Endothelial cell of umbilical vein (primary cell): ENCODE results near the gene ACOX1. TPM values are rescaled to one million over a fixed set of nuclear protein-coding genes. Genes with fewer than 3 reads are reported as not detected.

Experiments
- BruUV-seq: library from RNA; stranded (reverse); fragments of 400-500 nt; replicated peaks from 2 replicates; lab custom pipeline; 2021; lab: Mats Ljungman, UMichigan
- CTCF ChIA-PET: fragments of 300-600, 350-600 bp; sonication (Branson Sonifier 250); formaldehyde crosslinking; loops from one replicate; lab custom pipeline; 2021; ENCODE audit warnings: antibody characterized with exemption, inconsistent platforms; lab: Charles Lee
- POLR2A ChIA-PET: fragments of 300-600, 350-600 bp; sonication (Branson Sonifier 250); formaldehyde crosslinking; loops from one replicate; lab custom pipeline; 2021; ENCODE audit warnings: antibody characterized with exemption, inconsistent platforms; lab: Charles Lee
- DNase-seq: peaks from one replicate; pipeline ENCODE4 v3.0.0-alpha.2; 2011; ENCODE audit warnings: low read depth, low spot score
- FAIRE-seq: peaks from 2 replicates; lab custom pipeline; 2011; peaks lifted over from hg19 to GRCh38; lab: Jason Lieb, UNC
- H2AFZ ChIP-seq: 2 replicates; pipeline ENCODE4 v1.6.0; 2012; ENCODE audit warnings: low read depth, low read length, control low read depth, inconsistent platforms
- H3K27ac ChIP-seq: 2 replicates; pipeline ENCODE4 v1.5.1; 2011; ENCODE audit warnings: low read depth, mild to moderate bottlenecking, control low read depth, low read length, moderate library complexity; ENCODE audit not compliant: insufficient read depth
- H3K27me3 ChIP-seq, 2 experiments: 2 replicates each; pipeline versions ENCODE4 v1.6.0 to v1.6.1; 2011; ENCODE audit warnings: low read length in 2 of 2, mixed read lengths in 1 of 2; ENCODE audit not compliant: control insufficient read depth in 2 of 2, insufficient read depth in 2 of 2
- H3K36me3 ChIP-seq, 2 experiments: 2 replicates in 1 of 2; 3 replicates in 1 of 2; pipeline ENCODE4 v1.5.1; 2011; ENCODE audit warnings: low read length in 2 of 2, mild to moderate bottlenecking in 1 of 2, moderate library complexity in 1 of 2; ENCODE audit not compliant: control insufficient read depth in 2 of 2, insufficient read depth in 2 of 2; ENCODE audit errors: extremely low read depth in 1 of 2
- H3K4me1 ChIP-seq: 3 replicates; pipeline ENCODE4 v1.5.1; 2011; ENCODE audit warnings: mild to moderate bottlenecking, low read length; ENCODE audit not compliant: control insufficient read depth, insufficient read depth; ENCODE audit errors: extremely low read depth
- H3K4me2 ChIP-seq: 2 replicates; pipeline ENCODE4 v1.6.1; 2011; ENCODE audit warnings: low read length, control low read depth, mixed read lengths; ENCODE audit not compliant: insufficient read depth
- H3K4me3 ChIP-seq, 3 experiments: fragments of 200-600 bp in 1 of 3; sonication (generic), shearing (Covaris generic) in 1 of 3; replicated peaks in 1 of 3; 2 replicates each; pipeline ENCODE4 v1.5.1; 2011 to 2016; ENCODE audit warnings: control low read depth in 3 of 3, low read length in 3 of 3, mild to moderate bottlenecking in 2 of 3, inconsistent platforms in 1 of 3, low read depth in 1 of 3, moderate library complexity in 1 of 3; ENCODE audit not compliant: insufficient read depth in 1 of 3
- H3K79me2 ChIP-seq: 2 replicates; pipeline ENCODE4 v1.6.0; 2012; ENCODE audit warnings: low read length, inconsistent platforms; ENCODE audit not compliant: control insufficient read depth, insufficient read depth
- H3K9ac ChIP-seq: replicated peaks from 2 replicates; pipeline ENCODE3; 2011; ENCODE audit warnings: low read length, control low read depth; ENCODE audit not compliant: insufficient read depth; ENCODE audit errors: extremely low read depth
- H3K9me1 ChIP-seq: replicated peaks from 3 replicates; pipeline ENCODE4 v1.6.0; 2011; ENCODE audit warnings: mild to moderate bottlenecking, low read length; ENCODE audit not compliant: control insufficient read depth, insufficient read depth; ENCODE audit errors: extremely low read depth
- H3K9me3 ChIP-seq: replicated peaks from 2 replicates; pipeline ENCODE4 v1.5.1; 2012; ENCODE audit warnings: low read length, inconsistent platforms; ENCODE audit not compliant: control insufficient read depth, insufficient read depth
- H4K20me1 ChIP-seq: replicated peaks from 2 replicates; pipeline ENCODE3; 2011; ENCODE audit warnings: mild to moderate bottlenecking, low read length; ENCODE audit not compliant: control insufficient read depth, insufficient read depth; ENCODE audit errors: extremely low read depth
- EZH2 ChIP-seq: IDR thresholded peaks from 2 replicates; pipeline ENCODE4 v1.6.1; 2012; ENCODE audit warnings: borderline replicate concordance, low read depth, mild to moderate bottlenecking, moderate library complexity, low read length, inconsistent platforms; ENCODE audit not compliant: severe bottlenecking
- FOS ChIP-seq: IDR thresholded peaks from 2 replicates; pipeline ENCODE4 v1.6.1; 2011; ENCODE audit warnings: mild to moderate bottlenecking, low read length, moderate library complexity, borderline replicate concordance; ENCODE audit not compliant: insufficient read depth
- GATA2 ChIP-seq: IDR thresholded peaks from 2 replicates; pipeline ENCODE4 v1.7.0; 2011; ENCODE audit warnings: low read depth, mild to moderate bottlenecking, moderate library complexity, mixed read lengths, low read length; ENCODE audit not compliant: insufficient read length, insufficient read depth
- JUN ChIP-seq: IDR thresholded peaks from 2 replicates; pipeline ENCODE4 v1.6.1; 2011; ENCODE audit warnings: borderline replicate concordance, low read depth; ENCODE audit not compliant: insufficient read length, insufficient read depth
- MYC ChIP-seq: IDR thresholded peaks from one replicate; pipeline ENCODE4 v1.6.1; 2011; ENCODE audit warnings: mild to moderate bottlenecking, low read depth, low read length
- POLR2A ChIP-seq: IDR thresholded peaks from 2 replicates; pipeline ENCODE4 v1.6.1; 2012; ENCODE audit warnings: low read depth, mild to moderate bottlenecking, control low read depth, low read length
- POLR2AphosphoS5 ChIP-seq: IDR thresholded peaks from 2 replicates; pipeline ENCODE4 v1.6.1; 2012; ENCODE audit warnings: low read depth, mild to moderate bottlenecking, control low read depth, low read length, moderate library complexity; ENCODE audit not compliant: insufficient read depth
- dilution Hi-C: fragments of 300-500 bp; cut with MboI; formaldehyde crosslinking; loops from one replicate; pipeline ENCODE4 v1.15.0; 2019; ENCODE audit warnings: low sequenced_read_pairs; ENCODE audit not compliant: extremely low pct_ligation_motif_present
- intact Hi-C: fragments of 100-400 bp; cut with micrococcal nuclease; formaldehyde crosslinking; loops from one replicate; pipeline ENCODE4 v1.10.0; 2022
- polyA plus RNA-seq, 4 experiments: library from polyadenylated mRNA; depleted of rRNA in 3 of 4; stranded (reverse) in 3 of 4; unstranded in 1 of 4; fragments of >200 nt; gene quantifications; 2 replicates each; pipeline versions ENCODE4 v1.2.1 to v1.2.3, GENCODE V29; 2011 to 2012; ENCODE audit warnings: missing spikeins in 1 of 4
- total RNA-seq: library from RNA; stranded (reverse); gene quantifications from 2 replicates; pipeline ENCODE4 v1.2.3, GENCODE V29; 2021
- TF ChIP-seq, protein P1 (sequence below): IDR thresholded peaks from 2 replicates; pipeline ENCODE4 v1.6.1; 2011; ENCODE audit not compliant: insufficient read depth, insufficient read length
- TF ChIP-seq, protein P2 (sequence below), 2 donors: IDR thresholded peaks; 1 replicate in 1 of 2; 2 replicates in 1 of 2; pipeline ENCODE4 v1.5.1; 2011; ENCODE audit warnings: low read length in 2 of 2, mild to moderate bottlenecking in 2 of 2, moderate library complexity in 2 of 2, control low read depth in 1 of 2, inconsistent platforms in 1 of 2, low read depth in 1 of 2; ENCODE audit not compliant: insufficient read depth in 1 of 2; ENCODE audit errors: extremely low read depth in 1 of 2

The ACOX1 gene
- total and polyA plus RNA-seq, 2 donors (not counting 3 experiments of a cell fraction or from before 2014, with no cell fraction given): 17.9 to 45.1 TPM

DNA sequence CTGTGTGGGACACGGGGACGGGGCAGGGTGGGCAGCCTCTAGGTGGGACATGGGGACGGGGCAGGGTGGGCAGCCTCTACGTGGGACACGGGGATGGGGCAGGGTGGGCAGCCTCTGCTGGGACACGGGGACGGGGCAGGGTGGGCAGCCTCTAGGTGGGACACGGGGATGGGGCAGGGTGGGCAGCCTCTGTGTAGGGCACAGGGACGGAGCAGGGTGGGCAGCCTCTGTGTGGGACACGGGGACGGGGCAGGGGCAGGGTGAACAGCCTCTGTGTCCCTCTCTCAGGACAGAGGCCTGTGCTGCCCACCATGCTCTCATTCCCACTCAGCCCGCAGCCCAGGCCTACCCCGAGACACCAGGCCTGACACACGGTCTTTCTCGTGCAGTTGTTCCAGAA is 57.4 kb downstream of the ACOX1 start:
- dilution Hi-C loops (no loop called here), intact Hi-C loops (no loop called here)
- H3K9me3 ChIP-seq: no peaks in the 10 kb centered on the region
- POLR2A ChIA-PET: no interaction called here
- H3K79me2 ChIP-seq: no peaks in the 10 kb centered on the region
- FAIRE-seq (no peak), DNase-seq (no peak)
- no peaks in the 10 kb centered on the region for H4K20me1 ChIP-seq
- no peaks in the 10 kb centered on the region for H3K27me3 ChIP-seq
- H3K27ac ChIP-seq: no peak overlapping the region
- H2AFZ ChIP-seq: no peak overlapping the region
- no peak overlapping the region for H3K9ac ChIP-seq
- H3K36me3 ChIP-seq: no peaks in the 10 kb centered on the region
- TF ChIP-seq POLR2AphosphoS5: no peak
- TF ChIP-seq, protein P1, sequence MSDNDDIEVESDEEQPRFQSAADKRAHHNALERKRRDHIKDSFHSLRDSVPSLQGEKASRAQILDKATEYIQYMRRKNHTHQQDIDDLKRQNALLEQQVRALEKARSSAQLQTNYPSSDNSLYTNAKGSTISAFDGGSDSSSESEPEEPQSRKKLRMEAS: no peak
- TF ChIP-seq JUN: no peak
- TF ChIP-seq, protein P2, sequence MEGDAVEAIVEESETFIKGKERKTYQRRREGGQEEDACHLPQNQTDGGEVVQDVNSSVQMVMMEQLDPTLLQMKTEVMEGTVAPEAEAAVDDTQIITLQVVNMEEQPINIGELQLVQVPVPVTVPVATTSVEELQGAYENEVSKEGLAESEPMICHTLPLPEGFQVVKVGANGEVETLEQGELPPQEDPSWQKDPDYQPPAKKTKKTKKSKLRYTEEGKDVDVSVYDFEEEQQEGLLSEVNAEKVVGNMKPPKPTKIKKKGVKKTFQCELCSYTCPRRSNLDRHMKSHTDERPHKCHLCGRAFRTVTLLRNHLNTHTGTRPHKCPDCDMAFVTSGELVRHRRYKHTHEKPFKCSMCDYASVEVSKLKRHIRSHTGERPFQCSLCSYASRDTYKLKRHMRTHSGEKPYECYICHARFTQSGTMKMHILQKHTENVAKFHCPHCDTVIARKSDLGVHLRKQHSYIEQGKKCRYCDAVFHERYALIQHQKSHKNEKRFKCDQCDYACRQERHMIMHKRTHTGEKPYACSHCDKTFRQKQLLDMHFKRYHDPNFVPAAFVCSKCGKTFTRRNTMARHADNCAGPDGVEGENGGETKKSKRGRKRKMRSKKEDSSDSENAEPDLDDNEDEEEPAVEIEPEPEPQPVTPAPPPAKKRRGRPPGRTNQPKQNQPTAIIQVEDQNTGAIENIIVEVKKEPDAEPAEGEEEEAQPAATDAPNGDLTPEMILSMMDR (IDR thresholded peaks at IDR 0.05; ENCODE audit: extremely low read depth in 1 of 2, insufficient read depth in 1 of 2, low read depth in 1 of 2, low read length in 2 of 2): no peak
- no peak for TF ChIP-seq MYC
- TF ChIP-seq EZH2: no peak
- TF ChIP-seq GATA2: no peak
- TF ChIP-seq FOS: no peak
- no peak for TF ChIP-seq POLR2A
- no peaks in the 10 kb centered on the region for H3K4me1 ChIP-seq
- CTCF ChIA-PET: interaction anchor here (2.4 kb wide), 1 partner anchor 16 kb away, joined by 12 read pairs; the partner anchor contains the start of gene MRPL38
- BruUV-seq: no TSS peak
- H3K9me1 ChIP-seq: no peaks in the 10 kb centered on the region
- no peak overlapping the region for H3K4me2 ChIP-seq
- no peak overlapping the region for H3K4me3 ChIP-seq
